Measurements from ENCODE around the gene SPAAR.
"Not testable (repeated sequence)": the region's sequence is repeated elsewhere in the genome, so short reads cannot be mapped to it uniquely, and the experiment has no call there.

Gene SPAAR, protein sequence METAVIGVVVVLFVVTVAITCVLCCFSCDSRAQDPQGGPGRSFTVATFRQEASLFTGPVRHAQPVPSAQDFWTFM

DNA sequence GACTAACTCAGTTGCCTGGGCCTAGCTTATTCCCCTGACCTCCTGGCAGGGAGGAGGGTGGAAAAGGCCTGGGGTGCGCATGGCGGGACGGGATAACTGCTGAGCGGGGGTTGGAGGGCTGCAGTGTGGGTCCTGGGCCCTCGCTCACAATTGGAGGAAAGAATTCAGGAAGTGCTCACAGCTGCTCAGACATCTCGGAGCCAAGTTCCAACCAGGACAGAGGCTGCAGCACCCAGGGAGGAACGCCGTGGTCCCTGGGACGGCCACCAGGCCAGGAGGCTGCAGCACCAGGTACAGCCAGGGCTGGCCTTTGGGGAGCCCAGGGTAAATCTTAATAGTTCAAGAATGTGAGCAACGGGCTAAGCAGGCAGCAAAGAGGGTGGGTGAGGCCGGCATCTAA, at the start of gene SPAAR:
Gene SPAAR, plus strand, starts transcription at position 217 of the 400 bp plus-strand sequence. CDS start 974 bp downstream, outside the sequence.
- DNase-seq (ENCODE audit: low read depth): no peak

DNA sequence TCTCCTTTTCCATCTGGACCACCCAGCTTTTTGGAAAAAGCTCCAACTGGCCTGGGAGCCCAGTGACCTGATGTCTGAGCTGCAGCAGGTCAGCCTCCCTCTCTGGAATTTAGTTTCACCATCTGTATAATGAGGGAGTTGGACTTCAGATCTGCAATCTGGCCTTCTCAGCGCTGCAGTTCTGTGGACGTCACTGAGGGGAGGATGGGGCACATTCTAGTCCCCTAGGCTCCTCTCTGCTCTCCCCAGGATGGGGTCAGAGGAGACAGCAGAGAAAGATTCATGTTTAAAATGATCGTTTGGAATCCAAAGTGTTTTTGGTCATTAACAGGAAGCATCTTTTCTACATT, 49.3 kb upstream of the SPAAR start:
- DNase-seq (ENCODE audit: low read depth): no peak

DNA sequence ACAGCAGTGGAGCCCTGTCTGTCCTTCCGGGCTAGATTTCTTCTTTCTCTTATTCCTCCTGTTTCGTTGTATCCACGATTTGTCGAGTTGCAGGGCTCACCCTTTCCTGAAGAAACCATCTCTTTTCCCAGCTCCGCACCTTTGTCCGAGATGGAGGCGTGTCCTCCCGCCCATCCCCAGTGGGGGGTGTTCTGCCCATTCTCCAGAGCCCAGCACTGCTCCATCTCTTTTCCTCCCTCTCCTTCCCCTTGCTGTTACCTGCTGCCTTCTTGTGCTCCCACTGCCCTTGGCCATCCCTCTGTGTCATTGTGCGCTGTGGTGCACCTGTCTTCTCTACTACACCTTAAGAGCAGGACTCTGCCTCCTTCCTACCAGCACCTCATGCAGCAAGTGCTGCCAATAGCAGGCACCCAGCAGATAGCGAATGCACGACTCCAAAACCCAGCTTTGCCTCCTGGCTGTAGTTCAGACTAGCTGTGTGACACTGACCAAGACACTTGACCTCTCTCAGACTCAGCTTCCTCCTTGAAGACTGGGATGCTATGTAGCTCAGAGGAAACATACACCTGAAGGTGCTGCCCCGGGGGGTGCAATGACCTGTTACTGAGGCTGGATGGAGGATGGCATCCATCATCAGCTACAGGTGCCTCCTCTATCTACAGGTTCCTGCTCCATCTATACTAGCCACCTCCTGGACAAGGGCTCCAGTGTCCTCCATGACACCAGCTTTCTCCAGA, 48.0 kb upstream of the SPAAR start:
- DNase-seq (ENCODE audit: low read depth): no peak

DNA sequence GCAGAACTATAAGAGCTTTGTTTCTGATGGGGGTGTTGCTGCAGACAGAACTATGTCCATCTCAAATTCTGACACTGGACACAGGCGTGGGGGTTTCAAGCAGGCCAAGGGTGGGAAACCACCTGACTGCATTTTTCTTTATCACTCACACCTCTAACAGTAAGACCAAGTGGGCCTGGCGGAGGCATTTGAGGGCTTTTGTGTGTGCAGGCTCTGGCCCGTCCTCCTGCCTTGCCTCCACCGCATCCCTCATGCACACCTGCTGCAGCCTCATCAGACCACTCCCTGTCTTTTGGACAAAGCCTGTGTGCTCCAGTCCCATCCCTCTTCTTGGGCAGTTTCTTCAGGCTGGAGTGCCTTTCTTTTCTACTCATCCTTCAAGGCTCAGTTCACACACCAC, 47.0 kb upstream of the SPAAR start:
- DNase-seq (ENCODE audit: low read depth): no peak

DNA sequence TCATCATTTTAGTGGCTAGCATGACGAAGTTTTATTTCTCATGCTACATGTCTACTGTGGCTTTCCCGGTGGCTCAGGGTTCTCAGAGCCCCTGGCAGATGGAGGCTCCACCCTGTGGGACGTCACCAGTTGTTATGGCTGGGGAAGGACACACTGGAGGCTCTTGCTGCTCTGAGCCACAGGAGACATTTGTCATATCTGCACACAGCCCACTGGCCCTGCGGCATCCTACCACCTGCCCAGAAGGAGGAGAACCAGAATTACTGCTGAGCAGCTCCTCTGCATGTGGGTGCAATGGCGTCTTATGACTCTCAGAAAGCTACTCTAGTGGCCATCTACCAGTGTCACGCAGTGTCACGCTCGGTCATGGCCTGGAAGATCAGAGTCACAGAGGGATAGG, 45.7 kb upstream of the SPAAR start:
- no peak for DNase-seq (ENCODE audit: low read depth)

DNA sequence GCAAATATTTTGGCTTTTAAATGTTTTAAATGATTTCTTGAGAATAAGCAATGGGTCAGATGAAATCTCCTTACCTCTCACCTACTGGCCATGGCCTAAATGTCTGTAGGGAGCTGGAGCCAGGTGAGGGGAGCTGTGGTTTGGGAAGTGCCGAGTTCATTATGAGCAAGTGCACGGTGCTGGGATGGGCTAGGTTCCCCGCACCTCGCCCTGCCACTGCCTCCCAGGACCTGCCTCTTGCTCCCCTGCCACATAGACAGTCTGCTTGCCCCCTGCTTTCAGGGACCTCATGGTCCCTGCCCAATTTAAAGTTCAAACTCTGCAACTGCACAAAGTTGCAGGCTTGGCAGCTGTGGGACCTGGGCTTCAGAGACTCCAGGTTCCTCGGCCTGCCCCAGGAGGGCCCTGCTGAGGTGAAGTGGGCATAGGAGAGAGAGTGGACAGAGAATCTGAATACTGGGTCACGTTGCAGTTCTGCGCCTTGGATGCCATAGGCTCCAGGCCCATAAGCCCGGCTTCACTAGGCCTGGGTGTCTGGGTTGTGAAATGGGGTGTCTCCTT, 44.5 kb upstream of the SPAAR start:
- no peak for DNase-seq (ENCODE audit: low read depth)

DNA sequence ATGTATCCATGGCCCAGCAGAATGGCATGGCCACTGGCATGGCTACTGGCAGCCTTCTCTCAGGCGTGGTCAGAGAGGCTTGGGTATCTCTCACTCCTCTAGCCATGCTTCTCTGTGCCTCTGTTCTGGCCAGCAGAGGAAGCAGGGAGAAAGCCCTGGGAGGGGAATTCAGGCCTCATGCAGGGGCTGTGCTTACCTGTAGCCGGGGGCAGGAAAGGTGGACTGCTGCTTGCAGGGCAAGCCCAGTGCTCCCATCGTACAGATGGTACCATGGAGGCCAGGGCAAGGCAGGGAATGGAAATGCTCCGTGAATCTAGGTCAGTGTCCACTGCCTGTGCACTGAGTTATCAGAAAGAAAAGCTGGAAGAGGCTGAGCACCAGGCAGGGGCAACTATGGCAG, 41.8 kb upstream of the SPAAR start:
- DNase-seq (ENCODE audit: low read depth): no peak

DNA sequence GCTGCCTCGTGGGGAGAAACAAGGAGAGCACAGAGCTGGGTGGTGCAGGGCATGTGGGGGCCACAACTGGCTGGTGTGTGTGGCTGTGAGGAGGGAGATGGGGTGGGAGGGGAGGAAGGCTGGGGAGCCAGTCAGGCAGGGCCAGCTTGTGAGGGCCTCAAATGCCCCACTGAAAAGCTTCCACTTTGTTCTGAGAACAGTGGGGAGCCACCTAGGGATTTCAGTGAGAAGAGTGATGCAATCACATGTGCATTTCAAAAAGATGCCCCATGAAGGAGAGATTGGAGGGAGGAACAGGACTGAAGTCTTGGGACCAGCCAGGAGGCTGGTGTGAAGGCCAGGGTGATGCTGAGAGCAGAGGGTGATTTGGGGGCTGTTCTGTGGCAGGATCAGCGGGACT, 40.4 kb upstream of the SPAAR start:
- no peak for DNase-seq (ENCODE audit: low read depth)

DNA sequence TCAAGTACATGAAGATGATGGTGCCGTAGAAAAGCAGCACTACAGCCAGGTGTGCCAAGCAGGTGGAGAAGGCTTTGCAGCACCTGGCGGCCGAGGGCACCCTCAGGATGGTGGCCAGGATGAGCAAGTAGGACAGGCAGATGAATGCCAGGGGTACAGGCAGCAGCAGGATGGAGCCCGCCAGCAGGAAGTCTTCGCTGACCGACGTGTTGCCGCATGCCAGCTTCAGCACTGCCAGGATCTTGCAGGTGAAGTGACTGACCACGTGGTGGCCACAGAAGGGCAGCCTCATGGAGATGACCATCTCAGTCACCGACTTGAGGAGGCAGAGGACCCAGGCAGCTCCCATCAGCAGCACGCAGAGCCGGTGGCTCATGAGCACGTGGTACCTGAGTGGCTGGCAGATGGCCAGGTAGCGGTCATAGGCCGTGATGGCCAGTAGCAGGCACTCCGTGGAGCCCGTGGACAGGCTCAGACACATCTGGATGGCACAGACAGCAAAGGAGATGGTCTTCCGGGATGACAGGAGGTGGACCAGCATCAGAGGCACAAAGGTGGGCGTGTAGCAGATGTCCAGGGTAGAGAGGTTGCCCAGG, 39.6 kb upstream of the SPAAR start:
- no peak for DNase-seq (ENCODE audit: low read depth)

DNA sequence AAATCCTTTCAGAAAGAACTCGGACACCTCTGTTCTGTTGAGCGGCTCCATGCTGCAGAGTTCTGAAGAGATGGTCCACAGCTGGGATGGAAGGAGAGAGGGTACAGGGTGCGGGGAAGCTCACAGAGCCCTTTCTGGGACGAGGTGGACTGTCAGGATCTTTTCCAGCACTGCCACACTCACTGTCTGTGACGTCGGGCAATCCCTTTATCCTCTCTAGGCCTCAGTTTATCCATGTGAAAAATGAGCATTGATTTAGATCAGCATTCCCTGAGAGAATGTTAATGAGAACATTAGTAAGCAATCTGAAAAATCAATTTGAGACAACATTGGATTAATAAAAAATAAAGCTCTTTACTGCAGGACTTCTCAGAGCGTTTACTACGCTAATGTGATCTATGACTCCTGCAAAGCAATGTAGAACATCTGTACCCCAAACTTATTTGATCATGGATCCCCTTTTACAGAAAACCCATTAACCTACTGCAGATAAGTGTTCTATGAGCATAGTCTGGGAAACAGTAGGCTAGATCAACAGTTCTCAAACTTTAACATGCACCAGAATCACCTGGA, 38.9 kb upstream of the SPAAR start, which contains the start of gene OR13J1:
Gene OR13J1, minus strand, starts transcription at position 51 of the 573 bp plus-strand sequence. Its CDS starts 0 bp downstream, at position 51.
- DNase-seq (ENCODE audit: low read depth): no peak

DNA sequence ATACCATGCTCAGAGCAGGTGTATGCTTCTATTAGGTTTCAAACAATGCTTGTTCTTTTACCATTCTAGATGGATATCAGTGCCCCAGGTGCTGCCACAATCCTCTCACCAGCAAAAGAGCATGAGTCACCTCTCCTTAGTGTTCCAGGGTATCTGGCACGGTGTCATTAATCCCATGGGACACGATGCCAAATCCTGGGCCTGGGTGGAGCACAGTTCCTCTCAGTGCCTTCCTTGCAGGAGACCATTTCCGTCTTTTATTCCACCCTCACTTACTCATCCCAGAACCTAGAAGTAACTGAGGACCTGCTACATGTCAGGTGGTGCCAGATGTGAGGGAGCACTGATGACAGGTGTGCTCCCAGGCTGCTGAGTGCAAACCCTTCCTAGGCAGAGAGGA, 37.7 kb upstream of the SPAAR start:
- no peak for DNase-seq (ENCODE audit: low read depth)

DNA sequence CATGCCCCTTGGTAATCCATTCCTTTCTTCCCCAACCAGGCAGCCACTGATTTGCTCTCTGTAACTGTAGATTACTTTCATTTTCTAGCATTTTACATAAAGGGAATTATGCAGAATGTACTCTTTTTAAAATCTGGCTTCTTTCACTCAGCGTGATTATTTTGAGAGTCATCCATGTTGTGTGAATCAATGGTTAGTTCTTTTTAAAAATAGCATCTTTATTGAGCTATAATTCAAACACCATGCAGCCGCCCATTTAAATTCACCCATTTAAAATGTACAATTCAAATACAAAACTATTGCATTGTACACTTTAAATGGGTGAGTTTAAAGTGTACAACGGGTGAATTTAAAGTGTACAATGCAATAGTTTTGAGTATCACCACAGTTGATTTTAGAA, 36.8 kb upstream of the SPAAR start:
- DNase-seq (ENCODE audit: low read depth): no peak

DNA sequence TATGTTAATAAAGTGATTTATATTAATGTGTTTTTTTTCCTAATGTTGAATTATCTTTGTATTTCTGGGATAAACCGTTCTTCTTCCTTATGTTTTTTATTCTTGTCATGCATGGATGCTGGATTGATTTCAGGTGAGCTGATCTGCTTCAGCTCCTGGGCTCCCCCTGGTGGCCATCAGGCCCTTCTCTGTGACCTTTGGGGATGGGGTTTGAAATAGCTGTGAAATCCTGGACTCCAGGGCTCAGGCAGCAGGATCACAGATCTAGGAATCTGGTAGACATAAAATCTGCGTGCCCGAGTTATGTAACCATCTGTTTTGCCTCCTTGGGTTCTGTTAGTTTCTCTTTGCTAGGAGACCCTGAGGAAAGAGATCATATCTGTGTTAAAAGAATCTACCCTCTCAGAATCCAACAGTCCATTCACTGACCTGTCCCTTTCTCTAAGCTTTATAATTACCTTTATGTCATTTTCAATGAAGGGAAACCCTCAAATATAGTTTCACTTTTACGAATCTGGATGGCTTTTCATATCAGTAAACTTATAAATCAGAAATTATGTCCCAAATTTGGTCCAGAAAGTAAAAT, 26.9 kb upstream of the SPAAR start:
- DNase-seq (ENCODE audit: low read depth): peak; percentile 59

DNA sequence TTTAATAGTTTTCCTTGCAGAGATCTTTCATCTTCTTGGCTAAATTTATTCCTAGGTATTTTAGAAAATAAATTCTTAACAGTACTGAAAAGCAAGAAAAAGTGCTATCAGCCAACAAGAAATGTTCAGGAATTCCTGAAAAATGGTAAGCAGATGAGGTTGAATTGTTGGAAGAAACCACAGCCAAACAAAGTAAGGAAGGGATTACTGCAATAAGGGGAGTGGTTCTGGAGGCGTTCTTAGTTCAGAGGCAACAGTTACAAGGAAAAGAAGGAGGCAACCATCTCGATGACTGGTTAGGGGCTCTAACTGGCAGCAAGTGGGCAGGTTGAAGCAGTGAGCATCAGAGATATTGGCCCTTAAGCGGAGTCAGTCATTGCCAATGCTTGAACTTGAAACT, 26.3 kb upstream of the SPAAR start:
- no peak for DNase-seq (ENCODE audit: low read depth)

DNA sequence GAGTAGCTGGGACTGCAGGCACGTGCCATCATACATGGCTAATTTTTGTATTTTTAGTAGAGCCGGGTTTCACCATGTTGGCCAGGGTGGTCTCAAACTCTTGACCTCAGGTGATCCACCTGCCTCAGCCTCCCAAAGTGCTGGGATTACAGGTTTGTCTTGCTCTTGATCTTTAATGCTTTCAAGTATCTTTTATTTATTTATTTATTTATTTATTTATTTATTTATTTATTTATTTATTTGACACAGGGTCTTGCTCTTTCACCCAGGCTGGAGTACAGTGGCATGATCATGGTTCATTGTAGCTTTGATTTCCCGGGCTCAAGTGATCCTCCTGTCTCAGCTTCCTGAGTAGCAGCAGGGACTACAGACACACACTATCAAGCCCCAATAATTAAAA, 24.4 kb upstream of the SPAAR start:
- not testable (repeated sequence) for DNase-seq (ENCODE audit: low read depth)

DNA sequence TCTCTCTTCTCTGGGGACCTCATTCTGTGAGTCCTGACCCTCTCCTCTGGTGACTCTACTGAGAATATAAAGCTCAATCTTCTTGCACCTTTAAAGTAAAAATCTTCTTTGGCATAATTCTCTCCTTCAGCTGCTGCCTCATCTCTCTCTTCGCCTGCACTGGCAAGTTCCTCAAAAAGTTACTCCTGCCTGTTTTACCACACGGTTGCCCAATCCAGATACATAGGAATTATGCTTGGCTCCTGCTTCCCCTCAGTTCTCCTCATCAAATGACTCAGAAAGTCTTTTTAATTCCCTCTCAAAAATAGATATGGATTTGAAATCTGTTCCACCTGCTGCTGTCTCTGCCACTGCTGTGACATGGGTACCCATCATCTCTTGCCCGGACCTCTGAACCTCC, 17.6 kb upstream of the SPAAR start:
- no peak for DNase-seq (ENCODE audit: low read depth)

DNA sequence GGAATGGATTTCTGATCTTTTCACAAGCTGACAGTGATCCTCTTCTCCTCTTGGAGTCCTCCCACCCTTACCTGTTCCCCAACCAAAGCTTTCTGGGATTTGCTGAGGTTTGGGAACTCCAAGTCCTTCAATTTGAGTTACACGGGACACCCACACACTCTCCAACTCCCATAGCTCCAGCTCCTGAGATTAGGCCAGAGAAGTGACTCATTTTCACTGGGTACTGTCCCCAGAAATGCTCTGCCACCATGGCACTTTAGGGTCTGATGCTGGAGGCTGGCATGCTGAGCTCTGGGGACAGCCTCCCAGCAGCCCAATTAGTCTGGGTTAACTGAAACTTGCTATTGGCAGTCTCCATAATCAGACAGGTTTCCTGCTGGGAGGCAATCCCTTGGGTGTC, 17.2 kb upstream of the SPAAR start:
- DNase-seq (ENCODE audit: low read depth): no peak

DNA sequence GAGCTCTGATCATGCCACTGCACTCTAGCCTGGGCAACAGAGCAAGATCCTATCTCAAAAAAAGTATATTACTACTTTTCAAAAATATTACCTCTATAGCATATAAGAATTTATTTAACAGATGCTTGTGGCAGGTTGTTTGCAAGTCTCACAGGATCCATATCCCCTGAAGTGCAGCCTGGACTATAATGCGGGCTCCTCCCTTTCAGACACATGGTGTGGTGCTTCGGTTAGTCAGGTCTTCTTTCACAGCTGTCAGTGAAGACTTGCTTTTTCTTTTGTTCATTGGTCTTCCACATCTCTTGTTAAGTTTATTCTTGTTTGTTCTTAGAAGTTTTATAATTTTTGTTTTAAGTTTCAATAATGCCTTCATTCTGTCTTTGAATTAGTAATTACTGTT, 12.7 kb upstream of the SPAAR start:
- DNase-seq (ENCODE audit: low read depth): no peak

DNA sequence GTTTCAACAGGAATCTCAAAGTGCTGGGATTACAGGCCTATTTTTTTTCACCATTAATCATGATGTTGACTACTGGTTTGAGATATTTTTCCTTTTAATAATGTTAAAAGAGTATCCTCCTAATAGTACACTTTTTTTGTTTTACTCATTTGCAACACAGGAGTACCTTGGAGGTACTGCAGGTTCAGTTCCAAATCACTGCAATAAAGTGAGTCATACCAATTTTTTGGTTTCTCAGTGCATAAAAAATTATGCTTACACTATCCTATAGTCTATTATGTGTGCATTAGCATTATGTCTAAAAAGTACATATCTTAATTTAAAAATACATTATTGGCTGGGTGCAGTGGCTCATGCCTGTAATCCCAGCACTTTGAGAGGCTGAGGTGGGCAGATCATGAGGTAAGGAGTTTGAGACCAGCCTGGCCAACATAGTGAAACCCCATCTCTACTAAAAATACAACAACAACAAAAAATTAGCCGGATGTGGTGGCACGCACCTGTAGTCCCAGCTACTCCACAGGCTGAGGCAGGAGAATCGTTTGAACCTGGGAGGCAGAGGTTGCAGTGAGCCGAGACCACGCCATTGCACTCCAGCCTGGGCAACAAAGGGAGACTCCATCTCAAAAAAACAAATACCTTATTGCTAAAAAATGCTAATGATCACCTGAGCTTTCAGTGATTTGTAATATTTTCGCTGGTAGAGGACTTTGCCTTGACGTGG, 11.8 kb upstream of the SPAAR start:
- DNase-seq (ENCODE audit: low read depth): not testable (repeated sequence)

DNA sequence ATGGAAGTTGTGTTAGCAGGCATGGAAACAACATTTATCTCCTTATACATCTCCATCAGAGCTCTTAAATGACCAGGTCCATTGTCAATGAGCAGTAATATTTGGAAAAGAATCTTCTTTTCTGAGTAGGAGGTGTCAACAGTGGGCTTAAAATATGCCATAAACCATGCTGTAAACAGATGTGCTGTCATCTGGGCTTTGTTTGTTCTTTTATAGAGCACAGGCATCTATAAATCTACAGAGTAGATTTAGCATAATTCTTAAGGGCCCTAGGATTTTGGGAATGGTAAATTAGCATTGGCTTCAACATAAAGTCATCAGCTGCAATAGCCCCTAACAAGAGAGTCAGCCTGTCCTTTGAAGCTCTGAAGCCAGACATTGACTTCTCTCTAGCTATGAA, 11.0 kb upstream of the SPAAR start:
- DNase-seq (ENCODE audit: low read depth): no peak

DNA sequence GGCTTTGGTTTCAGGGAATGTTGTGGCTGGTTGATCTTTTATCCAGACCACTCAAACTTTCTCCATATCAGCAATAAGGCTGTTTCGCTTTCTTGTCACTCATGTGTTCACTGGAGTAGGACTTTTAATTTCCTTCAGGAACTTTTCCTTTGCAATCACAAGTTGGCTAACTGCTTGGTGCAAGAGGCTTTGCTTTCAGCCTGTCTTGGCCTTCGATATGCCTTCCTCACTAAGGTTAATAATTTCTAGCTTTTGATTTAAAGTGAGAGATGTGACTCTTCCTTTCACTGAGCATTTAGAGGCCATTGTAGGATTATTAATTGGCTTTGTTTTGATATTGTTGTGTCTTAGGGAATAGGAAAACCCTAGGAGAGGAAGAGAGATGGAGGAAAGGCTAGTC, 10.3 kb upstream of the SPAAR start:
- no peak for DNase-seq (ENCODE audit: low read depth)

DNA sequence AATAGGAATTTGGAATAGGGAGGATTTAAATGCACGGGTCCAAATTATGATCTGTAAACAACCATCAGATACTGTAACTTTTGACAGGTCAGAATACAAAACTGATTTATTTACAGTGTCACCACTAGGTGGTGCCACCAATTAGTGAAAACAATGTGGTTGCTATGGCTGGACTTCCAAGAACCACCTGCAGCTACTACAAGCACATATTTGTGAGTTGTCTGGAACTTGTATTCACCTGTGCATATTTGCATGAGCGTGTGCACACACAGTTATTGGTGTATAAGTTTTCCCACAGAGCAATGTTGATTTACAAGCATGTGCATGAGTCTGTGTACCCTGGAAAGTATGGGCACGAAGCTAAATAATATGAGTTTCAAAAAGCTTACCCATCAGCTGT, 6.2 kb upstream of the SPAAR start:
- no peak for DNase-seq (ENCODE audit: low read depth)
